Mesothelial cell of epicardium (in vitro differentiated cells): ENCODE measurements around the gene TMTC2. TPM values are rescaled to one million over a fixed set of nuclear protein-coding genes. Genes with fewer than 3 reads are reported as not detected.
A peak's percentile ranks its signal among the peaks of the same experiment; 100 is the strongest.

ENCODE experiments used
- DNase-seq, 2 experiments: peaks; one replicate each; pipeline ENCODE4 v3.0.0; 2021; ENCODE audit warnings: low spot score in 2 of 2; ENCODE audit not compliant: unreplicated experiment in 2 of 2
- H3K27ac Mint-ChIP-seq: 2 replicates; pipeline ENCODE4 v1.8.0; 2021; ENCODE audit warnings: mixed read lengths
- H3K27me3 Mint-ChIP-seq: 2 replicates; pipeline ENCODE4 v1.8.0; 2021; ENCODE audit warnings: low read depth, mixed read lengths
- H3K36me3 Mint-ChIP-seq: 2 replicates; pipeline ENCODE4 v1.8.0; 2021; ENCODE audit warnings: mixed read lengths
- H3K4me1 Mint-ChIP-seq: 2 replicates; pipeline ENCODE4 v1.8.0; 2021; ENCODE audit warnings: mixed read lengths
- H3K4me3 Mint-ChIP-seq: 2 replicates; pipeline ENCODE4 v1.8.0; 2021; ENCODE audit warnings: mild to moderate bottlenecking, moderate library complexity, mixed read lengths
- H3K9me3 Mint-ChIP-seq: 2 replicates; pipeline ENCODE4 v1.8.0; 2021; ENCODE audit warnings: mixed read lengths
- total RNA-seq: library from RNA; stranded (reverse); gene quantifications from 3 replicates; pipeline ENCODE4 v1.2.1, GENCODE V29; 2021
- TF ChIP-seq, protein P1 (sequence below): fragments of 200-600 bp; sonication (generic); IDR thresholded peaks from one replicate; pipeline ENCODE4 v1.5.0; 2021; ENCODE audit warnings: antibody characterized with exemption; ENCODE audit not compliant: unreplicated experiment

Gene TMTC2
- total RNA-seq, 1 donor from 2014 or later = 38.3 TPM

DNA sequence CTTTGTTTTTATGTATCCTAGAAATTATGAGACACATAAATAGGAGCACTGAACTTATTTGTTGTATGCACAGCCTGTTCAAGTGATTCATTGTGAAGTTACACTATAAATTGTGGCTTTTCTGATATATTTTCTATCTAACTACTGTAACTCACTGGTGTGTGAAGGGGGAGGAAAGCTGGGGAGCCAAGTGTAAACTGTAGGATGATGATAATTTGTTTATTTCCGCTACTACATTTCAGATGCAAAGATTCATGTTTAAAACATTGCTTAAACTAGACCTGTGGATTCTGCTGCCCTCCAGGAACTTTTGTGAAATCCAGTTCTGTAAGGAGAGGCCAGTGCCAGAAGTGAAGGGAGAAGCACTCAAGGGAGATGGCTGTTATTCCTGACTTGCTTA is 3.3 kb downstream of the TMTC2 start:
- Mint-ChIP-seq H3K4me1 (peaks cover 58% of the 10 kb centered on the region), H3K9me3 (no peaks in the 10 kb centered on the region), H3K4me3 (peak overlapping the region; percentile 18), H3K36me3 (peaks cover 5% of the 10 kb centered on the region), H3K27me3 (no peaks in the 10 kb centered on the region), H3K27ac (no peak overlapping the region)
- DNase-seq = no peak
- TF ChIP-seq, protein P1, sequence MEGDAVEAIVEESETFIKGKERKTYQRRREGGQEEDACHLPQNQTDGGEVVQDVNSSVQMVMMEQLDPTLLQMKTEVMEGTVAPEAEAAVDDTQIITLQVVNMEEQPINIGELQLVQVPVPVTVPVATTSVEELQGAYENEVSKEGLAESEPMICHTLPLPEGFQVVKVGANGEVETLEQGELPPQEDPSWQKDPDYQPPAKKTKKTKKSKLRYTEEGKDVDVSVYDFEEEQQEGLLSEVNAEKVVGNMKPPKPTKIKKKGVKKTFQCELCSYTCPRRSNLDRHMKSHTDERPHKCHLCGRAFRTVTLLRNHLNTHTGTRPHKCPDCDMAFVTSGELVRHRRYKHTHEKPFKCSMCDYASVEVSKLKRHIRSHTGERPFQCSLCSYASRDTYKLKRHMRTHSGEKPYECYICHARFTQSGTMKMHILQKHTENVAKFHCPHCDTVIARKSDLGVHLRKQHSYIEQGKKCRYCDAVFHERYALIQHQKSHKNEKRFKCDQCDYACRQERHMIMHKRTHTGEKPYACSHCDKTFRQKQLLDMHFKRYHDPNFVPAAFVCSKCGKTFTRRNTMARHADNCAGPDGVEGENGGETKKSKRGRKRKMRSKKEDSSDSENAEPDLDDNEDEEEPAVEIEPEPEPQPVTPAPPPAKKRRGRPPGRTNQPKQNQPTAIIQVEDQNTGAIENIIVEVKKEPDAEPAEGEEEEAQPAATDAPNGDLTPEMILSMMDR = no peak

DNA sequence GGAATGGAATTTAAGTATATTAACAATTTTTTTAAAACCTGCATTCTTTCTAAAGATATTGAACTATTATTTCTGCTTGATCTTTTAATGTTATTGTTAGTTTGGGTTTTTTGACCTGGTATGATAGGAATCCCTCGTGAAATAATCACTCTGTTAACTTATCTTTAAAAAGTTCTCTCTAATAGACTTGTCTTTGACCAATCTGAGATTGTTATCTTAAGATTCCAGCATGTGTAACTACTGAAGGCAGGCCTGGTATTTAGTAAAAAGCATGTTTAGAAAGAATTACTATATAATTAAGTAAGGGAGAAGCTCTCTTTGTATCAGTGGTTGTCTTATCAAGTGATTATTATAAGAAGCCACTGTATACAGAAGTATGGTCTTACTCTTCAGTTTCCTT is 4.8 kb downstream of the TMTC2 start:
- Mint-ChIP-seq H3K4me1 (peaks cover 62% of the 10 kb centered on the region), H3K27ac (peak overlapping the region; percentile 75), H3K36me3 (peaks cover 5% of the 10 kb centered on the region), H3K27me3 (no peaks in the 10 kb centered on the region), H3K9me3 (no peaks in the 10 kb centered on the region), H3K4me3 (no peak overlapping the region)
- TF ChIP-seq, protein P1 = no peak
- no peak for DNase-seq

DNA sequence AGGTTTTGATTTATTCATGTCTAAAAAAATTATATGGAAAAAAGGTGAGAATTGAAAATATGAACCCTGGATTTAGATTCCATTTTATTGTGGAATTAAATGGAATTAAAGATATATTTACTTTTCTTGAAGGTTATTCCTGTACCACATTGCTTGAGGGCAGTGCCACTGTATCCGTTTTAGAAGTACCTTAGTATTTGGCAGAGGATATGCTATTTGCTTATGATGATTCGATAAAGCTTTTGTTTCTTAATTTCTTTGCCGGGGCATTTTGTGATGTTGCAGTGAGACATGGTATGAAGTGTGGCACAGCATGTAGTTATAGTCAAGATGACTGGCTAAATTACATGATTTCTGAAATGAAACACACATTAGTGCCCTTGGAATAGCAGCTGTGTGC is 7.6 kb downstream of the TMTC2 start:
- peaks cover 50% of the 10 kb centered on the region for H3K4me1 Mint-ChIP-seq
- no peaks in the 10 kb centered on the region for H3K27me3 Mint-ChIP-seq
- no peak overlapping the region for H3K4me3 Mint-ChIP-seq
- no peak overlapping the region for H3K27ac Mint-ChIP-seq
- H3K9me3 Mint-ChIP-seq = no peaks in the 10 kb centered on the region
- peaks cover 5% of the 10 kb centered on the region for H3K36me3 Mint-ChIP-seq
- TF ChIP-seq, protein P1 = no peak
- no peak for DNase-seq

DNA sequence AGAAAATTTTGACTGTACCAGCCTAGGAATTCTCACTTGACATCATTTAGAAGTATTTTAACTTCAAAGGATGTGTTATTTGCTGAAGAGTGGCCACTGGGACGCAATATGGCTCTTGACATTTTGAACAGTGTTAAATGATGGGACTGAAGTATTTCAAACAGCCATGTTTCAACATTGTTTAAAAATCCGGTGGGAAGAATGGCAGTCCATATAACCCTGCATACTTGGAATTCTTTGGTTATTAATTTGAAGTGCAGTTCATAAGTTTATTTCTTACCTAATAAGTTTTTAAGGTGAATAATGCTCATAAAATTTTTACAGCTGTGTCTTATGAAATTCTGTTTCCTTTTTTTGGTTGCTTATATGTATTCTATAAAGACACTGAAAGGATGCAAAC is 8.3 kb downstream of the TMTC2 start:
- no peaks in the 10 kb centered on the region for H3K9me3 Mint-ChIP-seq
- DNase-seq = no peak
- TF ChIP-seq, protein P1 = no peak
- H3K4me1 Mint-ChIP-seq = peaks cover 44% of the 10 kb centered on the region
- no peaks in the 10 kb centered on the region for H3K27me3 Mint-ChIP-seq
- H3K4me3 Mint-ChIP-seq = no peak overlapping the region
- H3K36me3 Mint-ChIP-seq = peaks cover 5% of the 10 kb centered on the region
- H3K27ac Mint-ChIP-seq = peak overlapping the region; percentile 85

DNA sequence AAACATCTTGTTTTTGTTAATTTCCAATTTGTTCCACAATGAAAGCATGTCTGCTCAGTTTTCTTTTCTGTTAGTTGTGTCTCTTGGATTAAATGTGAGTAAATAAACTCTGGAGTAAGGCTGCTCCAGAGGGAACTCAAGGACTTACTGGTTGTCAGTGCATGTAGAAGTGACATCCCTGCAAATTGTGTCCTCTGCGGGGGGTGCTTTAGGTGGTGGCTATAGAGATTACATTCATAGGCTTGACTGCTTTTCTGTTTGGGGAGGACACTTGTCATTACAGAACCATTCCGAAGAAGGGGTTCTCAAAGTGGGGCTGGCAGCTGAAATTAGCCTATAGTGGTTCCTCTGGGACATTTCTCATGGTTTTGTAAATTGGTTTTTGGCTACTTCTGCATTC is 8.8 kb downstream of the TMTC2 start:
- peaks cover 40% of the 10 kb centered on the region for H3K4me1 Mint-ChIP-seq
- H3K9me3 Mint-ChIP-seq = no peaks in the 10 kb centered on the region
- H3K4me3 Mint-ChIP-seq = no peak overlapping the region
- TF ChIP-seq, protein P1 = no peak
- no peak for DNase-seq
- H3K27ac Mint-ChIP-seq = peak overlapping the region; percentile 23
- no peaks in the 10 kb centered on the region for H3K27me3 Mint-ChIP-seq
- peaks cover 6% of the 10 kb centered on the region for H3K36me3 Mint-ChIP-seq

DNA sequence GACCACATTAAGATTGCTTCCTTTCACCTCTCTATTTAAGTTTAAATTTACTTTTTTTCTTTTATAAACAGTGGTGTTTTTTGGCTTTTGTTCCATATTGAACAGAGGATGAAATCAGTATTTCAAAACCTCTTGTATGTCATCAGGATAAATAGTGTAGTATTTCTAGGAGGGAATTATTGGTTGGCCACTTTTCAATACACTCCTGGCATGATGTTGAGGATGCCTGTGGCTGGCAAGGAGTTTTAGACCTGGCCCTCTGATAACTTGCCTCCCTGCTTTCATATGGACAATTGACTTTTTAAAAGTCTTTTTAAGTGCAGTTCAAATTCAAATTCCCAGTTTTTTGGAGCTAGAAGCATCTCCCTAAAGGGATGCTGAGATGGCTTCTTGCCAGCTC is 9.8 kb downstream of the TMTC2 start:
- no peak for DNase-seq
- no peaks in the 10 kb centered on the region for H3K9me3 Mint-ChIP-seq
- TF ChIP-seq, protein P1 = no peak
- no peak overlapping the region for H3K4me3 Mint-ChIP-seq
- H3K4me1 Mint-ChIP-seq = peaks cover 31% of the 10 kb centered on the region
- no peak overlapping the region for H3K27ac Mint-ChIP-seq
- no peaks in the 10 kb centered on the region for H3K27me3 Mint-ChIP-seq
- H3K36me3 Mint-ChIP-seq = peaks cover 10% of the 10 kb centered on the region
